Calu3 (cell line): ENCODE measurements around the gene SLC2A13. TPM values are rescaled to one million over a fixed set of nuclear protein-coding genes. Genes with fewer than 3 reads are reported as not detected.

Source experiments
- BruUV-seq: library from RNA; stranded (reverse); fragments of 400-500 nt; replicated peaks from 2 replicates; lab custom pipeline; 2021; lab: Mats Ljungman, UMichigan
- CTCF ChIA-PET: fragments of 300-600 bp; sonication (Branson Sonifier 250); formaldehyde crosslinking; loops from one replicate; lab custom pipeline; 2022; ENCODE audit warnings: antibody characterized with exemption; lab: Charles Lee
- DNase-seq: peaks from one replicate; pipeline ENCODE4 v3.0.0; 2022
- H3K27ac Mint-ChIP-seq: one replicate; pipeline ENCODE4 v1.8.0; 2022; ENCODE audit warnings: mixed read lengths; ENCODE audit not compliant: unreplicated experiment
- H3K27me3 Mint-ChIP-seq: one replicate; pipeline ENCODE4 v1.8.0; 2022; ENCODE audit warnings: mixed read lengths; ENCODE audit not compliant: unreplicated experiment
- H3K36me3 Mint-ChIP-seq: one replicate; pipeline ENCODE4 v1.8.0; 2022; ENCODE audit warnings: mild to moderate bottlenecking, moderate library complexity, mixed read lengths; ENCODE audit not compliant: insufficient read depth, unreplicated experiment
- H3K4me1 Mint-ChIP-seq: one replicate; pipeline ENCODE4 v1.8.0; 2022; ENCODE audit warnings: mild to moderate bottlenecking, low read depth, mixed read lengths; ENCODE audit not compliant: unreplicated experiment
- H3K4me3 Mint-ChIP-seq: one replicate; pipeline ENCODE4 v1.8.0; 2022; ENCODE audit warnings: mild to moderate bottlenecking, low read depth, moderate library complexity, mixed read lengths; ENCODE audit not compliant: unreplicated experiment
- H3K9me3 Mint-ChIP-seq: one replicate; pipeline ENCODE4 v1.8.0; 2022; ENCODE audit warnings: low read depth, mixed read lengths; ENCODE audit not compliant: unreplicated experiment
- CTCF ChIP-seq: fragments of 200-600 bp; IDR thresholded peaks from one replicate; pipeline ENCODE4 v1.8.0; 2022; ENCODE audit warnings: antibody characterized with exemption; ENCODE audit not compliant: unreplicated experiment
- intact Hi-C: fragments of 100-400 bp; cut with micrococcal nuclease; formaldehyde crosslinking; loops from one replicate; pipeline ENCODE4 v1.10.0; 2022; ENCODE audit not compliant: unreplicated experiment
- total RNA-seq: library from RNA; stranded (reverse); gene quantifications from 2 replicates; pipeline ENCODE4 v1.2.3, GENCODE V29; 2022

SLC2A13 gene
- total RNA-seq, 1 experiment from 2014 or later, result 9.4 TPM

GRCh38 chr12:40013292-40013691 is 92.6 kb downstream of the SLC2A13 start:
- no peak for DNase-seq
- H3K4me3 Mint-ChIP-seq, result no peak overlapping the region
- peaks cover 2% of the 10 kb centered on the region for H3K9me3 Mint-ChIP-seq
- no TSS peak for BruUV-seq
- intact Hi-C loops, result no loop called here
- CTCF ChIA-PET, result interaction anchor here (0.6 kb wide), 1 partner anchor 9 kb away, joined by 3 read pairs; no protein-coding TSS in a partner anchor
- no peak for TF ChIP-seq CTCF
- peaks cover 9% of the 10 kb centered on the region for H3K4me1 Mint-ChIP-seq
- H3K36me3 Mint-ChIP-seq, result peaks cover 5% of the 10 kb centered on the region
- no peaks in the 10 kb centered on the region for H3K27me3 Mint-ChIP-seq
- no peak overlapping the region for H3K27ac Mint-ChIP-seq

GRCh38 chr12:40012711-40013110 is 93.2 kb downstream of the SLC2A13 start:
- no TSS peak for BruUV-seq
- no peak for TF ChIP-seq CTCF
- no peak overlapping the region for H3K27ac Mint-ChIP-seq
- H3K9me3 Mint-ChIP-seq, result peaks cover 2% of the 10 kb centered on the region
- CTCF ChIA-PET, result no interaction called here
- intact Hi-C loops, result no loop called here
- no peak overlapping the region for H3K4me3 Mint-ChIP-seq
- no peak for DNase-seq
- H3K27me3 Mint-ChIP-seq, result no peaks in the 10 kb centered on the region
- H3K4me1 Mint-ChIP-seq, result peaks cover 9% of the 10 kb centered on the region
- H3K36me3 Mint-ChIP-seq, result peaks cover 5% of the 10 kb centered on the region

GRCh38 chr12:40011775-40012129 is 94.1 kb downstream of the SLC2A13 start:
- CTCF ChIA-PET, result interaction anchor here (1.0 to 1.7 kb wide), 5 partner anchors 9 to 139 kb away, joined by 3 to 29 read pairs (median 5); partner anchors contain the start of gene SLC2A13
- Mint-ChIP-seq H3K27ac (no peak overlapping the region), H3K27me3 (no peaks in the 10 kb centered on the region), H3K4me3 (no peak overlapping the region), H3K9me3 (peaks cover 2% of the 10 kb centered on the region), H3K4me1 (peaks cover 2% of the 10 kb centered on the region), H3K36me3 (peaks cover 5% of the 10 kb centered on the region)
- intact Hi-C loops, result loop anchor here (1.0 kb wide), 1 partner anchor 96 kb away; no protein-coding TSS in a partner anchor
- no peak for TF ChIP-seq CTCF
- BruUV-seq, result no TSS peak
- DNase-seq, result no peak

- no peak overlapping the region for H3K27ac Mint-ChIP-seq
- intact Hi-C loops, result loop anchor here (1.0 kb wide), 1 partner anchor 96 kb away; no protein-coding TSS in a partner anchor
- no peak for TF ChIP-seq CTCF
- H3K27me3 Mint-ChIP-seq, result no peaks in the 10 kb centered on the region
- peaks cover 2% of the 10 kb centered on the region for H3K9me3 Mint-ChIP-seq
- CTCF ChIA-PET, result interaction anchor here (1.0 to 1.7 kb wide), 5 partner anchors 8 to 139 kb away, joined by 3 to 29 read pairs (median 5); partner anchors contain the start of gene SLC2A13
- no peaks in the 10 kb centered on the region for H3K4me1 Mint-ChIP-seq
- no TSS peak for BruUV-seq
- peak; percentile 54 for DNase-seq
- H3K4me3 Mint-ChIP-seq, result no peak overlapping the region
- peaks cover 5% of the 10 kb centered on the region for H3K36me3 Mint-ChIP-seq
Measured at GRCh38 chr12:40010899-40011774, 94.7 kb downstream of the SLC2A13 start.
